NCI-H82 (cell line): ENCODE measurements around the gene IDH3A.

Experiments
- DNase-seq: peaks from one replicate; lab custom pipeline; 2025; lab: John Stamatoyannopoulos, UW

Gene IDH3A

DNA sequence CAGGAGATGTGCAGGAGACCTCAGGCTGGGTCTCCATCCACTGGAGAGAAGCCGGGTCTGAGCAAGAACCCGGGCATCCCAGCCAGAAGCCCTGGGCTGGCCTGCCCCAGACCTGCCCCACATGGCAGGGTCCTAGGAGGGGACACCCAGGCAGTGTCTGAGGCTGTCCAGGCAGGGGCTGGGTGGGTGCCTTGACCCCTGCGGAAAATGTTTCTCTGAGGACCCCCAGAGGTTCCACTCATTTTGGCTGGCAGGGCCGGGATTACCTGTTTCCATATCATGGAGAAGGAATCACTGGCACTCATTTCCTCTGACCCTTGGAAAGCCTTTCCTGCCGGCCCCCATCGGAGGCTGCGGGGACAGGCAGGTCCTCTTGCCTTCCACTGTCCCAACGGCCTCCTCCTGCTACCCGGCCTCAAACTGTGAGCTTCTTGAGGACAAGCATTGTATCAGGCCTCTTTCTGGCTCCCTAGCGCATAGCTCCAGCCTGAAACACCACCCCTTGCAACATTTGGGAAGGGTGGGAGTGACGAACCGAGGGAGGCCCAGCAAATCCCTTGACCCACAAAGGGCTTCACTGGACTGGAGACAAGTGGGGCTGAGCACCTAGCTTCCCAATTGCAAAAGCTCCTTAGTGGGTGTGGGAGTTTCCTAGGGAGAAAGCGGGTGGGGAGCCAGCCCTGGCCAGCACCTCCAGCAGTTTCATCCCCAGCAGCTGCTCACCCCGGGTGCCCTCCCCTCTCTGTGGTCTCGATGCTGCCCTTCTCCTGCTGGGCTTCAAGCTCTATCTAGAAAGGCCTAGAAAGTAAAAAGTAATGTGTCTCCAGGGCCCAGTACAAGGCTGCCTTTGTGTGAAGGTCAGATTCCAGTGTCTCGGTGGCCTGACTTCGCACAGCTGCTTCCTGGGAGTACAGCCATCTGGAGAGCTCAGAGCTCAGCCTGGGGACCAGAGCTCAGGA lies 55.5 kb downstream of the IDH3A start:
- no peak for DNase-seq

DNA sequence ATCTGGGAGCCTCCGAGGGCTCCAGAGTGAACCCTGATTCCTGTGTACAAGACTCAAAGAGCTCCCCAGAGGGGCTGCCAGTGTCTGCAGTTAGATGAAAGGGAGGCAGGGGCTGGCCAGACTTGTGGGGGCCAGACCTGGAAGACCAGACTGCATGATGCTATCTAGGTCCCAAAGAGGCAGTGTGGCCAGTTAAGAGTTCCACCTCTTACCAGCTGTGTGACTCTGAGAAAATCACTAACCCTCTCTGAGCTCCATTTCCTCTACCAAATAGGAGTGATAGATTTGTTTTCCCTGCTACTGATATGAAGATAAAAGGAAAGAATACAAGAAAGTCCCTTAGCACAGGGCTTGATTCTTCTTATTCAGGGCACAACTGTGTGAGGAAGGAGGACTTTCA lies 56.2 kb downstream of the IDH3A start:
- DNase-seq, result no peak

DNA sequence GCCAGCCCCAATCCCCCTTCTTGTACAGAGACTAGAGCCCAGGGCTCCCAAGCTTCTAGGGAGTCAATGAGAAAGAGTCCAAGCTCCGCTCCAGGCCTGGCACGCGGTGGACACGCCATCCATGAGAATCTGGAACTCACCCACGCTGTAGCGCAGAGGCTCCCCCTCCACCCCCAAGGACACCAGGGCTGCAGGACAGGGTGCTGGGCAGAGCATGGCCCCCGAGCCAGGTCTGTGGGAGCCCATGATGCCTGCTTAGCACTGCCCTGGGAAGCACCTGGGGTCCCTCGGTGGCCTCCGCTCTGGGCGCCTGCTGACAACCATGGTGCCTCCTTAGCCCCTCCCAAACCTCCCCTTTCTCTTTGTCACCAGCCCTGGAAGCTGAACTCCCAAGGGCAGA lies 56.7 kb downstream of the IDH3A start:
- DNase-seq, result no peak

DNA sequence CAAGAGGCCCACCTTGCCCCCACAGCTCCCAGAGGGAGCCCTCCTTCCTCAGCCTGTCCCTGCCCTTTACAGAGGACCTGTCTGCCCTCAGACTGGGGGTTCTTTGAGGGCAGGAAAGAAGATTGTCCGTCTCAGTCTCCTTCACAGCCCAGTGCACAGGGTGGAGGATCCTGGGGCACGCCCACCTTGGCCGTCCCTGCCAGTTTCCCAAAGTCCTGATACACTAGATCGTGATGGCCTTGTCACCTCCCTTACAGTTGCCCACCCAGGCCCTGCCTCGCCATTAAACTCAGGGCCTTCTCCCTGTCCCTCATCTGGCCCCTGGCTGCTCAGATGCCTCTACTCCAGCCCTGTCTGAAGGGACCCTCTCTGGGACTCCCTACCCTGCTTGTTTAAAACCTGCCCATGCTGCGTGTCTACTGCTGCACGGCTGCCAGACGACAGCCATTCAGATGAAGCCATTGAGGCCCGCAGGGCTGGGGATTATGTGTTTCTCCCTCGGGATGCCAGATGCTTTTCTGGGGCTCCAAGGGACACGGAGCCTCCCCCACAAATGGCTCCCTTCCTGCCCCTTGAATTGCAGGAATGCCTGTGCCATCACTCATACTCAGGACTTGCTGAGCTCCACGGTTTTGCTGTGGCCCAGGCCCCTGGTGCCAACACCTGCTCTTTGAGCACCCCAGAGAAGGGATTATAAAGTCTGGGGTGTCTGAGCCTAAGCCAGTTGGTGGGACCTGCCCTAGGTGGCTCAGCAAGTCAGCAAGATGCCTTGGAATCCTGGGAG lies 57.4 kb downstream of the IDH3A start:
- peak; percentile 9 for DNase-seq

DNA sequence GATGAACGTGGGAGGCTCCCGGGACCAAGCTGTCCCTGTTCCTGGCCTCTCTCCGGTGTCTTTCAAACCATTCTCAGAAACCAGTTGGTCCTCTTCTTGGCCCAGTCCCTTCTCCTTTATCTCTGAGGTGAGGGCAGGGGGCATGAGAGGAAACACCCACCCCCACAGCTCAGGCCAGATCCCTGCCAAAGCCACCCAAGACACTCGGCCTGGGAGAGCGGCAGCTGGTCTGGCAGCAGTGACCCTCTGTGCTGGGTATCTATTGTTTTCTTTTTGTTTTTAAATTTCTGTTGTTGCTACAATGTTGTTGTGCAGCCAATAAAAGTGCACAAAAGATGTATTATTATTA lies 57.9 kb downstream of the IDH3A start:
- DNase-seq, result no peak

DNA sequence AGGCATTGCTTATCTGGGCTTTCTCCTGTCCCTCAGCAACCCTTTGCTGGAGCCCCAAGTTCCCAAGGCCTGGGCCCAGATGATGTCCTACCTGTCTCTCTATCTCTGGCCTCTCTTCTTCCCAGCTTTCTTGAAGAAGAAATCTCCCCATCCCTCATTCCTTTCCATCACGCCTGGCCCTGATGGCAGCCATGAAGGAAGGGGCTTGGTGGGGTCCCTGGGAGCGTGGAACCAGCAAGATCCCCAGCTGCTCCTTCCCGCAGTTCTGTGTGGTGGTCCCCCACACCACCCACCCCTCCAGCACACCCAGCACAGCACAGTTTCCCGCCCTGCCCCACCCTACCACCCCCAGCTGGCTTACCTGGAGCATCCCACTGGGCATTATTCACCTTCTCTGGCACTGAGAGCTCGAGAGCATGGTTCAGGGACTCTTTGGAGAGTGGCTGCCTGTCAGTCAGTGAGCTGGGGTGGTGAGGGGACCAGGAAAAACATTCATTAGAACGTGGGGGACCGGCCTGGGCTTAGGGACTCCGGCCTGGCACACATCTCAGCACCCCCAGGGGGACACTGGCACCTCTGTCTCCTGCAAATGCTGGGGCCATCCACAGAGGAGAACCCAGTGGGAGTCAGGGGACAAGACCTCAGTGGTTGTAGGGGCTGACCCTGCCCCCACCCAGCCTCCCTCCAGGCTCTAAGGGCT lies 58.6 kb downstream of the IDH3A start:
- no peak for DNase-seq

DNA sequence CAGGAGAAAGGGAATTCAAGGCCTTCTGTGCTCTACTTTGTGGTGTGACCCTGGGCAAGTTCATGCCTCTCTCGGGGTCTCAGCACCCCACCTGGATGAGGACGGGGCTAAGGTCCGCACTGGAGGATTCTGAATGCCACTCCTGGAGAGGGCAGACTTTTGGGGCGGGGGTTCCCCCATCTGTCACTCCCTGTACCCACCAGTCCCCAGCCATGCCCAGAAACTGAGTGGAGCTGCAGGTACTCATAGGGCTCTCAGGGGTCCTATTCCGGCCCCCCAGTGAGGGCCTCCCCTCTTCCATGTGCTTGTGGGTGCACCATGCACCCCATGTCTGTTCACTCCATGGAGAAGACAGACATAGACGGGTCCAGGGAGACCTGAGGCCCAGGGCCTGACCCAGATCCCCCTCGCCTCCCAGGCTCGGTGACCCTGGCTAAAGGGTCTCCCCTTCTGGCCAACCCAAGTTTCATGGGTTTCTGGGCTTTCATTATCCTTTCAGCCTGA lies 59.2 kb downstream of the IDH3A start:
- DNase-seq, result no peak

DNA sequence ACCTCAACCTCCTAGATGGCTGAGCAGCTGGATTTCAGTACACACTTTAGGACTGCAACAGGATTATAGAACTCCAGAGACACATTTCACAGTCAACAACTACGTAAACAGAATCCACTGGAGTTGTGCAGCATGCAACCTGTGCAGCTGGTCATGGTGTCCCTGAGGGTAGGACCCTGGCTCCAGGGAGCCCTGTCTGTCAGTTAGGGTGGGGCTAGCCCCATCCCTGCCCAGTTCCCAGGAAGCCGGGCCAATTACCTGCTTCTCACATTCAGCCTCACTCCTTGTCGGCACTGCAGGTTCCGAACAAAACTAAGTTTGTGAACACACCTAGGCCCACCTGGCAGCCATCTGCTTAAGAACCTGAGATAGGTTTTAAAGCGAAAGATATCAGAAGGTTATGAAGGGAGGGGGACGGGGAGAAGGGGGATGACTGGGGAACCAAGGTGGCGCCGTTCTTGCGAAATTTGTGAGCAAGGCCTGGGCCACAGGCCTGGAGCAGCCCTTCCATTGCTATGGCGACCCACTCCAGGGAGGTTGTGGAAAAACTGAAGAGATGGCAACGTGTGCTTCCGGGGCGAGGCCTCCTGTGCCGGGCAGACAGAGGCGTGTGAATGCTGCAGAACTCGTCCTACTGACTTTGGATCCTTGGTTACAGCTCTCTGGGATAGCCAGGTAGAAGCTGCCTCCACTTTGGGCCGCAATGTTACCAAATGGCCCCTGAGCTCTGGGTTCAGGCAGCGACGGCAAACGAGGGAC lies 59.9 kb downstream of the IDH3A start:
- DNase-seq, result no peak

DNA sequence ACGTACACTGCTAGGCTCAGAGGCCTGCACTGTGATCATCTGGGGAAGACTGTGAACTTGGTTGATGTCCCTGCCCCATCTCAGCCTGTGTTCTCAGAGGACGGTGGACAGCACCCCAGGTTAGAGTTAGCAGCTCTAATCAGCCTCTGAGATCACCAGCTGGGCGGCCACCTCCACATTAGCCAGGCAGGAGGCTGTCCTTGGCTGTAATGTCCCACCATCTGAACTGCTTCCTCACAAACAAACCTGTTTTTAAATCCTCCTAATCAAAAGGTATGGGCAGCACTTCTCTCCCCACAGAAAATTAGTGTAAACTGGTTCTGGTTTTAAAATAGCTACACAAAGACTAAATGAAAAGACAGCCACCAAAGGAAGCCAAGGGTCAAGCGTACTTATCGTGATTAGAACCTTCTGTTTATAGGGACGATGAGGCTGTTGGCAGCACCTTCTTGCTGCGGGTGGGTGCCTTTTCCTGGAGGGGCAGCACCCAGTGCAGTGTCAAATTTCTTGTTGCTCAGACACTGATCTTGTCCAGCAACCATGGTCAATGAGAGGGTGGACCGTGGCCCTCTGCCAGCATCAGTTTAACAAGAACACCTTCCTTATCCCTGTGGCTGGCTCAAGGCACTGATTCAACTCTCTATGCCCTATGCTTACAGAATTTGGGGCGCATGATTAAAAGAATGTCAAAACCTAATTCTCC lies 60.6 kb downstream of the IDH3A start:
- no peak for DNase-seq

DNA sequence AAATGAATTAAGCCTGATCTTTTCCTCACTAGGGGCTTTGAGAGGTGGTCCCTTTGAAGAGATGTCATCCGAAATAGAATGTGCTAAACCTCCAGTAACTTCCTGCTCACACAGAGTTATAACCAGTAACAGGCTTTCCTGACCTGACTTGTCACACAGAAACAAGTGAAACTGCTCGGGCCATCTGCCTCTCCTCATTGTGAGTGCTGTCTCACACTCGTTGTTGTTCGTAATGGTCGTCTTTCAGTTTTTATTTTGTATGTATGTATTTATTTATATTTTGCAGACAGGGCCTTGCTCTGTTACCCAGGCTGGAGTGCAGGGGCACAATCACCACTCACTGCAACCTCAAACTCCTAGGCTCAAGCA lies 61.2 kb downstream of the IDH3A start:
- peak; percentile 18 for DNase-seq

DNA sequence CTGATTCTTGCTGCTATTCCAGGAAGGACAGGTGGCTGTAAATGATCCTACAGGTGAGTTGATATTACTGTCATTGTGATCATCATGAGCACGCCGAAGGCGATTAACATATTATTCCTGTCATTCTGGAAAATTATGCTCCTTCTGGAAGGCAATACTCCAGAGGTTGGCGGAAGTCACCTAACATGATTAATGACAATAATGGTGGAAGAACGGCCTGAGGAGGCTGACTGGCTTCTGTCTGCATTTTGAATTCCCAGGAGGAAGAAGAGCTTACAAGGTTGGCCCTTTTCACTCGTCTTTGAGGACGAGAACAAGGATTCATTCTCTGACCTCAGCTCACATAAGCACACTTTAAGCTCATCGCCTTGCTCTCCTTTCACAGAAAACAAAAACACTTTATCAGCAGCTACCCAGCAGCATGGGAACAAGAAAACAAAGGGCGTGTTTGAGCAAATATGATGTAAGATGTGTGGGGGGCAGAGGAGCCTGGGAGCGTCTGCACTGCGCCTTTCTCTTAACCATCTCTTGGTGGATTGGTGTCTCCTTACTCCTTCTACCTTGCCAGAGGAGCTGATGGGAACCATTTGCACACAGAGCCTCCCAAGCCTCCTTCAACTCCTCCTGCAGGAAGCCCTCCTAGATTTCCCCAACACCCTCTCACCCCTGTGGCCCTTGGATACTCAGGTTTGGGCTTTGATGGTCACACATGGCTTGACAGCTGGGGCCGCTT lies 62.2 kb downstream of the IDH3A start:
- DNase-seq, result no peak

DNA sequence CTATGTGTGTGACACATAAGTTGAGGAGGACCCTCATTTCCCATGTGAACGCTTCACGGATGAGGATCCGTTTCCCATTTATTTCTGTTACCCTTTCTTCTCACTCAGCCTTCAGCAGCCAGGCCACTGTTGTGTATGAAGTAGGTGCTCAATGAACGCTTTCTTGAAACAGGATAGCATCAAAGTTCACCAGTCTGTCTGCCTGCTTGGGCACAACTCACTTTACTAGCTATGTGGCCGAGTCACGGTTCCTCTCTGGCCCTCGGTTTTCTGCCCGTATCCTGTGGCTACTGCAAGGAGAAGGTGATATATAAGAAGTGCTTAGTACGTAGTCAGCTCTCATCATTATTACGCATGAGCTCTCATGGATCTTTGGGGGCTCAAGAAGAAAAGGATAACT lies 62.8 kb downstream of the IDH3A start:
- no peak for DNase-seq

DNA sequence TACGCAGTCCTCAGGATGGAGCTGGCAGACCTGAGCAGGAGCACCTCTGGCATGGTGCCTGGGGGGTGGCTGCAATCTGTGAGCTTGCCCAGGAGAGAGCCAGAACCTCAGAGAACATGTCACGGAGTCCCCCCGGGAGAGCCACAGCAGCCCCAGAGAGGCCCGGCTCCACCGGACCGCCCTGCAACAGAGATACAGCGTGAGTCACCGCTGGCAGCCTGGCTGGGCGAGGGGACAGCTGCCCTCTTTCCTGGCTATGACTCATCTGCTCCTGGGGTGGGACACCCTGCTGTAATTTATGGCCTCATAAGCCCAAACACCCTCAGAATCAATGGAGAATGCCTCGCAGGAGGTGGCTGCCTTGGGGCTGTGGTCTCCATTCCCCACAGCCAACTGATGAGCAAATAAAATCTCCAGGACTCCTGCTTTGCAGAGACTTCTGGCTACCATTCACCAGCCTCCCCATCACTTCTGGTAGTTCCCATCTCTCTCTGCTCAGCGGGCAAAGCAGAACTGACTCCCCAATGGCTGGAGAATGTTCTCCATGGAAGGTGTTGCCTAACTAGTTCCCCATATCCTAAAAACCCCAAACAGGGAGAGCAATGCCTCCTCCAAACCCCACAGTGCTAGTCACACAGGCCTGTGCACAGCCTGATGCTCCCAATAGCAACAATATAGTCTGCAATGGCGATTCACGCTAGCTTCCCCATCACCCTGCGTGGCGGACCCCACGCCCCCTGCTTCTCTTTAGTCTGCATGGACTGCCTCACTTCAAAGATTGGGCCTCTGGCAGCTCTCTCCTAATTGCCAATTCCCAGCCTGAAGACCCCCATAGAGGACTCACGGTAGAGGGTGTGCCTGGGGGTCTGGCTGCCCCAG lies 63.6 kb downstream of the IDH3A start:
- no peak for DNase-seq

DNA sequence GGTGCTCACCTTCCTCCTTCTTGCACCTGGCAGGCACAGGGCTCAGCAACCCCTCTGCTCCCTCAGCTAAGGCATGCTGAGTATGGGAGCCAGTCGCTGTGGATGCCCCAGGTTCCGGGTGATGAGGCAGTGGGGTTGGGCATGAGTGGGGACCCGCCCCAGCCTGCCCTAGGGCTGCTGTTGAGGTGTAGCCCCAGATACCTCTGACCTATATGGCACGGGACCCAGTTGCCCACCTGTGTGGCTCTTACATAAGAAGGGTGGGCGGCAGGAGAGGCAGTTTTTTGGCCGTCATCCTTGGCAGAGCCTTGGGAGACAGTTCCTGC lies 64.2 kb downstream of the IDH3A start:
- no peak for DNase-seq

DNA sequence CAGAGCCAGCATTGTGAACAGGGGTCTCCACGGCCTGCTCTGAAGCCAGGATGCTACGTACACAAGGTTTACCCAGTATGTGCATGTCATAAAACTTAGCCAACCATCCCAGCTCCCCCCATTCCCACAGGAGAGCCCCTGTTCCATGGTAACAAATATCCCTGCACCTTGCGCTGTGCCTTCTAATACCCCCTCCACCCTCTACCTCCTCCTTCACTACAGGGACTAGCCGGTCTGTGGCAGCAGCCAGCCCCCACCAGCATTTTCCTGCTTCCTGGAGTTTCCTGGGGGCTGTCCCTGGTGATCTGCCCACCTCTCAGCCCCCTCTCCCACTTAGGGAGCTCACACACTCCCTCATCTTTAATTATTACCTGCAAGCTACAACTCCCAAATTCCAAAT lies 64.8 kb downstream of the IDH3A start:
- DNase-seq, result no peak

DNA sequence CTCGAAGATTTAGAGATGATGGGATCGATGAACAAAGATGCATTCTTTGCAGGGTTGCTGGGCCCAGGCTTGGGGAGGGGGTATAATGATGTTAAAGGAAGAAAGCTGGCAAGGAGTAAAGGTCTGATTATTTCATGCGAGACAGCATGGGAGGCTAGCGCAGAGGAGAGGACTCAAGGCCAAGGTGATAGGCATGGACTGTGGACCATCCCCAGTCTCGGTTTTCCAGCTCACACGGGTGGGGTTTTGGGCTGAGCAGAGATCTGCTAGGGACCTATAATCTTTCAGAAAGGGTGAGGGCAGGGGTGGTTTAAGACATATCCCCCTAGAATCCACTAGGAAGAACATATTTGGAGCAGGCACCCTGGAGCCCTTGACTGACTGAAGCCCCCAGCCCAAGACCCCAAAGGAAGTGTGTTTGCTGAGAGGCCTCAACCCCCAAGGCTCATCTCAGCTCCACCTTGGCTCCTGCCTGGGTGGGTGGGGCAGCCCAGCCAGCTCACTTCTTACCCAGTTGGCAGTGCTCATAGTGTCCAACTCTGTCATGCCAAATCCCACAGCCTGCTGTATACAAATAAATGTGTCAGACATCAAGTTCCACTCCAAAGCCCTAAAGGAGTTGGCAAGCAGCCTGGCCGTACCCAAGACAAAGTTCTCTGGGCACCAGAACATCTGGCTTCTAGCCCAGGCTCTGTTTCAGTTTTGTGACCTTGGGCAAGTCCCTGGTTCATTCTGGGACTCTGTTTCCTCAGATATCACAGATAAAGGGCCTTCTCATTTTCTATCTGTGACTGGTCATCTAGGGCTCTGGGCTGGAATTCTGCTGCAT lies 67.3 kb downstream of the IDH3A start:
- no peak for DNase-seq

DNA sequence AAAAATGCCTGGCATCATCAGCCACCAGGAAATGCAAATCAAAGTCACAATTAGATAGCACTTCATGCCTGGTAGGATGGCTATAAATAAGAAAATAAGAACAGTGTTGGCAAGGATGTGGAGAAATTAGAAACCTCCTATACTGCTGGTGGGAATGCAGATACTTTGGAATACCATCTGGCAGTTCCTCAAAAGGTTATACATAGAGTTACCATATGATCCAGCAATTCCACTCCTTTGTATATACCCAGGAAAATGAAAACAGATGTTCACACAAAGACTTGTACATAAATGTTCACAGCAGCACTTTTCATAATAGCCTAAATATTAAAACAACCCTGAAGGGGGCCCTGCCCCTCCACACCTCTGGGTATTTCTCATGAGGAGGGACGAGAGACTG lies 71.6 kb downstream of the IDH3A start:
- DNase-seq, result no peak
